Mesendoderm (in vitro differentiated cells): ENCODE data around the gene DDB1.
A peak's percentile ranks its signal among the peaks of the same experiment; 100 is the strongest.

Experiments used
- DNase-seq: peaks from one replicate; pipeline ENCODE4 v3.0.0; 2013
- H2AK5ac ChIP-seq: 2 replicates; pipeline ENCODE4 v1.6.1; 2013; ENCODE audit warnings: low read length, inconsistent platforms
- H2BK120ac ChIP-seq: 2 replicates; pipeline ENCODE4 v1.6.1; 2013; ENCODE audit warnings: low read depth, mild to moderate bottlenecking, low read length, moderate library complexity, mixed read lengths
- H2BK15ac ChIP-seq: replicated peaks from 2 replicates; pipeline ENCODE4 v1.6.1; 2013; ENCODE audit warnings: low read depth, mild to moderate bottlenecking, moderate library complexity
- H2BK5ac ChIP-seq: 2 replicates; pipeline ENCODE4 v1.6.1; 2013; ENCODE audit warnings: low read length, inconsistent platforms
- H3K18ac ChIP-seq: 2 replicates; pipeline ENCODE4 v1.6.1; 2013; ENCODE audit warnings: mild to moderate bottlenecking, low read length, mixed read lengths
- H3K23ac ChIP-seq: one replicate; pipeline ENCODE4 v1.6.1; 2013; ENCODE audit warnings: low read length
- H3K27ac ChIP-seq: 2 replicates; pipeline ENCODE4 v1.5.1; 2013; ENCODE audit warnings: low read depth, mild to moderate bottlenecking, inconsistent platforms, low read length, moderate library complexity
- H3K27me3 ChIP-seq: 2 replicates; pipeline ENCODE4 v1.6.1; 2013; ENCODE audit warnings: low read length, control low read depth, mild to moderate bottlenecking, inconsistent platforms; ENCODE audit not compliant: insufficient read depth, poor library complexity
- H3K36me3 ChIP-seq: 2 replicates; pipeline ENCODE4 v1.6.1; 2013; ENCODE audit warnings: low read length, inconsistent platforms; ENCODE audit not compliant: control insufficient read depth, insufficient read depth
- H3K4ac ChIP-seq: one replicate; pipeline ENCODE4 v1.6.1; 2013; ENCODE audit warnings: low read depth, mild to moderate bottlenecking, low read length, moderate library complexity
- H3K4me1 ChIP-seq: 2 replicates; pipeline ENCODE4 v1.6.1; 2013; ENCODE audit warnings: low read depth, low read length, inconsistent platforms; ENCODE audit not compliant: control insufficient read depth
- H3K4me2 ChIP-seq: 2 replicates; pipeline ENCODE4 v1.6.1; 2013; ENCODE audit warnings: low read length
- H3K4me3 ChIP-seq: 2 replicates; pipeline ENCODE4 v1.5.1; 2013; ENCODE audit warnings: mild to moderate bottlenecking, low read length
- H3K56ac ChIP-seq: one replicate; pipeline ENCODE4 v1.6.1; 2013; ENCODE audit warnings: low read length
- H3K79me1 ChIP-seq: 2 replicates; pipeline ENCODE4 v1.6.1; 2013; ENCODE audit warnings: low read length, inconsistent platforms
- H3K79me2 ChIP-seq: 2 replicates; pipeline ENCODE4 v1.6.1; 2013; ENCODE audit warnings: mild to moderate bottlenecking, low read length; ENCODE audit not compliant: control insufficient read depth, insufficient read depth
- H3K9ac ChIP-seq: 2 replicates; pipeline ENCODE4 v1.6.1; 2013; ENCODE audit warnings: low read length, inconsistent platforms
- H4K5ac ChIP-seq: one replicate; pipeline ENCODE4 v1.6.1; 2013; ENCODE audit warnings: low read length
- H4K8ac ChIP-seq: one replicate; pipeline ENCODE4 v1.6.1; 2013; ENCODE audit warnings: low read depth, mild to moderate bottlenecking, control low read depth, low read length, moderate library complexity
- WGBS: extraction: QIAGEN DNeasy Blood & Tissue Kit; methylation state at CpG from one replicate; pipeline ENCODE4 v1.1.7; 2013; ENCODE audit warnings: low lambda C conversion rate, missing lambda C conversion rate; ENCODE audit not compliant: insufficient coverage; ENCODE audit errors: extremely low coverage; 5-methylcytosine and 5-hydroxymethylcytosine counted together

Gene DDB1

DNA sequence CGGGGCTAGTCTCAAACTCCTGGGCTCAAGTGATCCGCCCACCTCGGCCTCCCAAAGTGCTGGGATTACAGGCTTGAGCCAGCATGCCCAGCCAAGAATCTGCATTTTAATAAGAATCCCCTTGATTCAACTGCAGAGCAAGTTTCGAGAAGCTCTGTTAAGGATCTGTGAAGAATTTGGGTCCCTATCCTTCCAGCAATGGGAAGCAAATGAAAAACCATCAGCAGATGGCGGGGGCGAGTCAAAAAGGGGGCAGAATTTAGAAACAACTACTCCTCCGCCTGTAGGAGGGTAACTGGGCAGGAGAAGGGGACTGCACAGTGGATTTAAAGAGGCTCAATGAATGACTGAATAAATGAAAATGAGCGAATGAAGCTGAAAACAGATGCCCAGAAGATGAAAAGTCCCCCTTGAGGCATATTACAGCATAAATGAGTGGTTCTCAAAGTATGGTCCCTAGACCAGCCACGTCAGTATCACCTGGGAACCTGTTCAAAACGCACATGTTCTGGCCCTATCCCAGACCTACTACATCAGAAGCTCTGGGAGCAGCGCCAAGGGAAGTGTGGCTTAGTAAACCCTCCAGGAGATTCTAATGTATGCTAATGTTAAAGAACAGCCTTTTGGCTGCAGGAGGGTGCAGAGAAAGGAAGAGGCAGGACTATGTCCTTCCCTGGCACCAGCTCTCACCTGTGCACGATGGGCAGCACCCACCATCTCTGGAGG is 52.8 kb downstream of the DDB1 start:
- no peak overlapping the region for H4K5ac ChIP-seq
- H3K36me3 ChIP-seq = no peaks in the 10 kb centered on the region
- no peak overlapping the region for H3K9ac ChIP-seq
- H4K8ac ChIP-seq = no peak overlapping the region
- no peak overlapping the region for H2AK5ac ChIP-seq
- DNase-seq = peak; percentile 31
- H3K79me2 ChIP-seq = no peaks in the 10 kb centered on the region
- H3K4me1 ChIP-seq = peaks cover 7% of the 10 kb centered on the region
- no peaks in the 10 kb centered on the region for H3K79me1 ChIP-seq
- WGBS = no CpG with 5 or more reads among the region's 12 CpGs
- H3K18ac ChIP-seq = no peak overlapping the region
- no peak overlapping the region for H3K4me3 ChIP-seq
- no peak overlapping the region for H2BK5ac ChIP-seq
- no peak overlapping the region for H3K4ac ChIP-seq
- no peak overlapping the region for H3K56ac ChIP-seq
- no peak overlapping the region for H2BK15ac ChIP-seq
- H3K27ac ChIP-seq = no peak overlapping the region
- no peaks in the 10 kb centered on the region for H3K27me3 ChIP-seq
- no peak overlapping the region for H3K4me2 ChIP-seq
- H2BK120ac ChIP-seq = no peak overlapping the region
- H3K23ac ChIP-seq = no peak overlapping the region

- Histone ChIP-seq H4K5ac (no peak overlapping the region), H3K27ac (peak overlapping the region; percentile 38), H3K18ac (no peak overlapping the region), H3K9ac (no peak overlapping the region), H3K4ac (no peak overlapping the region), H2BK5ac (no peak overlapping the region), H3K56ac (no peak overlapping the region), H4K8ac (no peak overlapping the region), H3K4me1 (peaks cover 7% of the 10 kb centered on the region), H3K79me2 (no peaks in the 10 kb centered on the region), H3K27me3 (no peaks in the 10 kb centered on the region), H3K4me2 (no peak overlapping the region), H3K4me3 (no peak overlapping the region), H2BK15ac (no peak overlapping the region), H3K23ac (no peak overlapping the region), H3K79me1 (no peaks in the 10 kb centered on the region), H2BK120ac (no peak overlapping the region), H2AK5ac (no peak overlapping the region), H3K36me3 (no peaks in the 10 kb centered on the region)
- WGBS = no CpG with 5 or more reads among the region's 10 CpGs
- DNase-seq = peak; percentile 29
Observed at GRCh38 chr11:61278001-61278470, 54.9 kb downstream of the DDB1 start.

- H3K23ac ChIP-seq = no peak overlapping the region
- no peaks in the 10 kb centered on the region for H3K36me3 ChIP-seq
- DNase-seq = no peak
- H3K56ac ChIP-seq = no peak overlapping the region
- no peak overlapping the region for H2BK120ac ChIP-seq
- no peak overlapping the region for H3K18ac ChIP-seq
- H3K79me1 ChIP-seq = no peaks in the 10 kb centered on the region
- no peak overlapping the region for H3K4me3 ChIP-seq
- H4K5ac ChIP-seq = no peak overlapping the region
- H2AK5ac ChIP-seq = no peak overlapping the region
- no peak overlapping the region for H3K4ac ChIP-seq
- H3K9ac ChIP-seq = no peak overlapping the region
- no peaks in the 10 kb centered on the region for H3K27me3 ChIP-seq
- H3K4me1 ChIP-seq = peaks cover 7% of the 10 kb centered on the region
- H2BK5ac ChIP-seq = no peak overlapping the region
- no peak overlapping the region for H4K8ac ChIP-seq
- no CpG with 5 or more reads among the region's 14 CpGs for WGBS
- H3K27ac ChIP-seq = peak overlapping the region; percentile 38
- no peaks in the 10 kb centered on the region for H3K79me2 ChIP-seq
- H3K4me2 ChIP-seq = no peak overlapping the region
- no peak overlapping the region for H2BK15ac ChIP-seq
Observed at GRCh38 chr11:61277186-61278000, 55.5 kb downstream of the DDB1 start.

DNA sequence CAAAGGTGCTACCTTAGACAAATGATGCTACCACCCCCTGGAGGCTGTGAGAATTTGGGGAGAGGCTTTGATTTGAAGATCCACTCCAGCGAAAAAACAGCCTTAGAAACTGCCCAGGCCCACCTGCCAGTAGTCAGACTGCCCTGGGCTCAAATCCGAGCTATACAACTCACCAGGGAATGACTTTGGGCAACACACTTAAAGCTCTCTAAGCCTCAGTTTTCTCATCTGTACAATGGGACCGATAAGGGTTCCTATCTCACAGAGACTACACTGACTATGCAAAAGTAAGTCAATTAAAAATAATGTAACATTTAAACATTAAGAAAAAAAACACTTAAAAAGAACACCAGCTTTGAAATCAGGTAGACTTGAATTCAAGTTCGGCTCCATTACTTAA is 57.7 kb downstream of the DDB1 start:
- no peak overlapping the region for H3K23ac ChIP-seq
- H3K4me1 ChIP-seq = no peaks in the 10 kb centered on the region
- no CpG with 5 or more reads among the region's 4 CpGs for WGBS
- H3K4me2 ChIP-seq = no peak overlapping the region
- H3K27me3 ChIP-seq = no peaks in the 10 kb centered on the region
- no peak overlapping the region for H3K18ac ChIP-seq
- H2BK15ac ChIP-seq = no peak overlapping the region
- no peaks in the 10 kb centered on the region for H3K36me3 ChIP-seq
- no peak overlapping the region for H4K8ac ChIP-seq
- no peak overlapping the region for H2BK5ac ChIP-seq
- H2BK120ac ChIP-seq = no peak overlapping the region
- H3K79me1 ChIP-seq = no peaks in the 10 kb centered on the region
- no peak for DNase-seq
- H4K5ac ChIP-seq = no peak overlapping the region
- no peaks in the 10 kb centered on the region for H3K79me2 ChIP-seq
- H3K9ac ChIP-seq = no peak overlapping the region
- no peak overlapping the region for H3K4ac ChIP-seq
- H2AK5ac ChIP-seq = no peak overlapping the region
- H3K4me3 ChIP-seq = no peak overlapping the region
- H3K56ac ChIP-seq = no peak overlapping the region
- no peak overlapping the region for H3K27ac ChIP-seq

DNA sequence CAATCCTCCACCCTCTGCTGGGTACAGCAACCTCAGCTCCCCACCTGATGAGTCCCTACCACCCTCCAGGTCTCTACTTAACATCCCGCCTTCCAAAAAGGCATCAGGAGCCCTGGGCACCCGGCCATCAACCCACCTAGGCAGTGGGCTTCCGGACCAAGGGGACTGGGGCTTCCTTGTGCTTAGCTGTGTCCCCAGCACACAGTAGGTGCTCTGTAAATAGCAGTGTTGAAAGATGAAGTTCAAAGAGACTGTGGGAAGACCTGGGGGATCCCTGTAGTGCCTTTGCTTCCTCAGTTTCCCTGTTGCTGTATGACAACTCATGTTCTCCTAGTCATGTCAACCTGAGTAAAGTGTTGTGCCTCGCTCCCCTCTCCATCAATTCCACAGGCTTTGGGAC is 58.8 kb downstream of the DDB1 start:
- no peaks in the 10 kb centered on the region for H3K4me1 ChIP-seq
- no peak overlapping the region for H2BK120ac ChIP-seq
- H3K23ac ChIP-seq = no peak overlapping the region
- no peak overlapping the region for H3K4me2 ChIP-seq
- no peak overlapping the region for H3K56ac ChIP-seq
- no peak for DNase-seq
- no peak overlapping the region for H3K9ac ChIP-seq
- H3K4ac ChIP-seq = no peak overlapping the region
- no peaks in the 10 kb centered on the region for H3K27me3 ChIP-seq
- H3K4me3 ChIP-seq = no peak overlapping the region
- H2BK15ac ChIP-seq = no peak overlapping the region
- no peak overlapping the region for H3K18ac ChIP-seq
- no peak overlapping the region for H4K5ac ChIP-seq
- no peak overlapping the region for H3K27ac ChIP-seq
- no peak overlapping the region for H2BK5ac ChIP-seq
- H3K79me1 ChIP-seq = no peaks in the 10 kb centered on the region
- WGBS = no CpG with 5 or more reads among the region's 4 CpGs
- no peak overlapping the region for H4K8ac ChIP-seq
- H3K79me2 ChIP-seq = no peaks in the 10 kb centered on the region
- no peaks in the 10 kb centered on the region for H3K36me3 ChIP-seq
- H2AK5ac ChIP-seq = no peak overlapping the region
